ENCODE results near the gene CST4.

CST4 gene

GRCh38 chr20:23649242-23649641 lies 39.6 kb downstream of the CST4 start:
- no peak for TF ChIP-seq SIN3A (IDR thresholded peaks at IDR 0.05; ENCODE audit: borderline replicate concordance, insufficient read depth, low read length)
- no peak for TF ChIP-seq FOXP2 (optimal IDR thresholded peaks at IDR 0.05; ENCODE audit: borderline replicate concordance, extremely low read depth, extremely low read length, insufficient read depth)
- no peak for TF ChIP-seq TAF1 (IDR thresholded peaks at IDR 0.05; ENCODE audit: borderline replicate concordance, insufficient read depth, low read length)
- TF ChIP-seq REST (IDR thresholded peaks at IDR 0.05; ENCODE audit: insufficient read depth in 1 of 2, low read depth in 2 of 2, low read length in 2 of 2): no peak
- no peak for TF ChIP-seq POLR2AphosphoS5 (IDR thresholded peaks at IDR 0.05; ENCODE audit: low read depth, low read length)

- TF ChIP-seq TAF1 (IDR thresholded peaks at IDR 0.05; ENCODE audit: borderline replicate concordance, insufficient read depth, low read length): no peak
- TF ChIP-seq FOXP2 (optimal IDR thresholded peaks at IDR 0.05; ENCODE audit: borderline replicate concordance, extremely low read depth, extremely low read length, insufficient read depth): no peak
- TF ChIP-seq REST (IDR thresholded peaks at IDR 0.05; ENCODE audit: insufficient read depth in 1 of 2, low read depth in 2 of 2, low read length in 2 of 2): no peak
- TF ChIP-seq SIN3A (IDR thresholded peaks at IDR 0.05; ENCODE audit: borderline replicate concordance, insufficient read depth, low read length): no peak
- TF ChIP-seq POLR2AphosphoS5 (IDR thresholded peaks at IDR 0.05; ENCODE audit: low read depth, low read length): no peak
These were observed 41.5 kb downstream of the CST4 start for GRCh38 chr20:23647346-23647745.

- TF ChIP-seq POLR2AphosphoS5 (IDR thresholded peaks at IDR 0.05; ENCODE audit: low read depth, low read length): no peak
- no peak for TF ChIP-seq REST (IDR thresholded peaks at IDR 0.05; ENCODE audit: insufficient read depth in 1 of 2, low read depth in 2 of 2, low read length in 2 of 2)
- TF ChIP-seq FOXP2 (optimal IDR thresholded peaks at IDR 0.05; ENCODE audit: borderline replicate concordance, extremely low read depth, extremely low read length, insufficient read depth): no peak
- TF ChIP-seq SIN3A (IDR thresholded peaks at IDR 0.05; ENCODE audit: borderline replicate concordance, insufficient read depth, low read length): no peak
- TF ChIP-seq TAF1 (IDR thresholded peaks at IDR 0.05; ENCODE audit: borderline replicate concordance, insufficient read depth, low read length): no peak
These were observed 42.5 kb downstream of the CST4 start for GRCh38 chr20:23646106-23646873.

GRCh38 chr20:23645575-23645974 lies 43.3 kb downstream of the CST4 start:
- TF ChIP-seq REST (IDR thresholded peaks at IDR 0.05; ENCODE audit: insufficient read depth in 1 of 2, low read depth in 2 of 2, low read length in 2 of 2) (no peak), FOXP2 (optimal IDR thresholded peaks at IDR 0.05; ENCODE audit: borderline replicate concordance, extremely low read depth, extremely low read length, insufficient read depth) (no peak), SIN3A (IDR thresholded peaks at IDR 0.05; ENCODE audit: borderline replicate concordance, insufficient read depth, low read length) (no peak), TAF1 (IDR thresholded peaks at IDR 0.05; ENCODE audit: borderline replicate concordance, insufficient read depth, low read length) (no peak), POLR2AphosphoS5 (IDR thresholded peaks at IDR 0.05; ENCODE audit: low read depth, low read length) (no peak)

Data from PFSK-1 (cell line).